ENCODE data around the gene PPP2R2D. TPM values are rescaled to one million over a fixed set of nuclear protein-coding genes. Genes with fewer than 3 reads are reported as not detected.
A peak's percentile ranks its signal among the peaks of the same experiment; 100 is the strongest.

PPP2R2D gene
- polyA plus RNA-seq: 36.4 TPM
- long read RNA-seq, donor 1: 0 reads
- long read RNA-seq, donor 2, full-length matches to known transcripts: 8 of 8 reads
- long read RNA-seq, donor 2, partial matches to known transcripts: 0 of 8 reads
- long read RNA-seq, donor 2, other reads (novel, unspliced or antisense): 0 of 8 reads
- long read RNA-seq, donor 3: 0 reads
- long read RNA-seq, donor 4: 0 reads
- long read RNA-seq, donor 5, full-length matches to known transcripts: 4 of 4 reads
- long read RNA-seq, donor 5, partial matches to known transcripts: 0 of 4 reads
- long read RNA-seq, donor 5, other reads (novel, unspliced or antisense): 0 of 4 reads
- long read RNA-seq, donor 6, full-length matches to known transcripts: 2 of 200 reads
- long read RNA-seq, donor 6, partial matches to known transcripts: 198 of 200 reads
- long read RNA-seq, donor 6, other reads (novel, unspliced or antisense): 0 of 200 reads
- long read RNA-seq, donor 7, full-length matches to known transcripts: 1 of 1 reads
- long read RNA-seq, donor 7, partial matches to known transcripts: 0 of 1 reads
- long read RNA-seq, donor 7, other reads (novel, unspliced or antisense): 0 of 1 reads
- long read RNA-seq, donor 8, full-length matches to known transcripts: 8 of 8 reads
- long read RNA-seq, donor 8, partial matches to known transcripts: 0 of 8 reads
- long read RNA-seq, donor 8, other reads (novel, unspliced or antisense): 0 of 8 reads
- long read RNA-seq, donor 9, full-length matches to known transcripts: 4 of 4 reads
- long read RNA-seq, donor 9, partial matches to known transcripts: 0 of 4 reads
- long read RNA-seq, donor 9, other reads (novel, unspliced or antisense): 0 of 4 reads
- long read RNA-seq, donor 10, full-length matches to known transcripts: 7 of 7 reads
- long read RNA-seq, donor 10, partial matches to known transcripts: 0 of 7 reads
- long read RNA-seq, donor 10, other reads (novel, unspliced or antisense): 0 of 7 reads
- long read RNA-seq, donor 11, full-length matches to known transcripts: 5 of 5 reads
- long read RNA-seq, donor 11, partial matches to known transcripts: 0 of 5 reads
- long read RNA-seq, donor 11, other reads (novel, unspliced or antisense): 0 of 5 reads

- peak; percentile 94 to 98 for DNase-seq
- peaks cover 22% of the 10 kb centered on the region for H3K4me1 ChIP-seq (ENCODE audit: control insufficient read depth, insufficient read depth, low read length)
- H3K27me3 ChIP-seq (ENCODE audit: control insufficient read depth, insufficient read depth, low read length): peaks cover 10% of the 10 kb centered on the region
- WGBS (ENCODE audit: insufficient coverage, low lambda C conversion rate): no CpG with 5 or more reads among the region's 107 CpGs
- peak within 1 kb of the TSS; percentile 84 for H3K27ac ChIP-seq (ENCODE audit: low read length)
- no peaks in the 10 kb centered on the region for H3K9me3 ChIP-seq (ENCODE audit: control insufficient read depth, low read depth, low read length)
- peak within 1 kb of the TSS; percentile 65 for H3K4me3 ChIP-seq (ENCODE audit: low read length)
- H3K36me3 ChIP-seq (ENCODE audit: control insufficient read depth, insufficient read depth, low read length): peaks cover 6% of the 10 kb centered on the region
Measured at GRCh38 chr10:131900350-131901152, at the start of gene PPP2R2D. Gene PPP2R2D, plus strand, starts transcription at chr10:131901008. Its CDS starts 141 bp downstream, at chr10:131901149.

- H3K27me3 ChIP-seq (ENCODE audit: control insufficient read depth, insufficient read depth, low read length): no peaks in the 10 kb centered on the region
- H3K9me3 ChIP-seq (ENCODE audit: control insufficient read depth, low read depth, low read length): no peaks in the 10 kb centered on the region
- no peak for DNase-seq
- no peaks in the 10 kb centered on the region for H3K36me3 ChIP-seq (ENCODE audit: control insufficient read depth, insufficient read depth, low read length)
- 88% methylated on average over 7 of the region's 11 CpGs for WGBS (ENCODE audit: insufficient coverage, low lambda C conversion rate)
- no peak overlapping the region for H3K27ac ChIP-seq (ENCODE audit: low read length)
- no peaks in the 10 kb centered on the region for H3K4me1 ChIP-seq (ENCODE audit: control insufficient read depth, insufficient read depth, low read length)
- no peak overlapping the region for H3K4me3 ChIP-seq (ENCODE audit: low read length)
Measured at GRCh38 chr10:131851346-131851745, 49.5 kb upstream of the PPP2R2D start.

GRCh38 chr10:131852176-131852822 is 48.5 kb upstream of the PPP2R2D start:
- Histone ChIP-seq H3K27me3 (ENCODE audit: control insufficient read depth, insufficient read depth, low read length) (no peaks in the 10 kb centered on the region), H3K27ac (ENCODE audit: low read length) (no peak overlapping the region), H3K4me3 (ENCODE audit: low read length) (no peak overlapping the region), H3K9me3 (ENCODE audit: control insufficient read depth, low read depth, low read length) (no peaks in the 10 kb centered on the region), H3K4me1 (ENCODE audit: control insufficient read depth, insufficient read depth, low read length) (no peaks in the 10 kb centered on the region), H3K36me3 (ENCODE audit: control insufficient read depth, insufficient read depth, low read length) (no peaks in the 10 kb centered on the region)
- DNase-seq: no peak
- 90% methylated on average over 2 of the region's 32 CpGs for WGBS (ENCODE audit: insufficient coverage, low lambda C conversion rate)

- Histone ChIP-seq H3K4me1 (ENCODE audit: control insufficient read depth, insufficient read depth, low read length) (no peaks in the 10 kb centered on the region), H3K27ac (ENCODE audit: low read length) (no peak overlapping the region), H3K36me3 (ENCODE audit: control insufficient read depth, insufficient read depth, low read length) (no peaks in the 10 kb centered on the region), H3K4me3 (ENCODE audit: low read length) (no peak overlapping the region), H3K27me3 (ENCODE audit: control insufficient read depth, insufficient read depth, low read length) (no peaks in the 10 kb centered on the region), H3K9me3 (ENCODE audit: control insufficient read depth, low read depth, low read length) (no peaks in the 10 kb centered on the region)
- WGBS (ENCODE audit: insufficient coverage, low lambda C conversion rate): no CpG with 5 or more reads among the region's 25 CpGs
- DNase-seq: no peak
Measured at GRCh38 chr10:131852823-131853609, 47.8 kb upstream of the PPP2R2D start.

GRCh38 chr10:131853610-131853964 is 47.2 kb upstream of the PPP2R2D start:
- Histone ChIP-seq H3K4me3 (ENCODE audit: low read length) (no peak overlapping the region), H3K27ac (ENCODE audit: low read length) (no peak overlapping the region), H3K36me3 (ENCODE audit: control insufficient read depth, insufficient read depth, low read length) (no peaks in the 10 kb centered on the region), H3K27me3 (ENCODE audit: control insufficient read depth, insufficient read depth, low read length) (no peaks in the 10 kb centered on the region), H3K9me3 (ENCODE audit: control insufficient read depth, low read depth, low read length) (no peaks in the 10 kb centered on the region), H3K4me1 (ENCODE audit: control insufficient read depth, insufficient read depth, low read length) (no peaks in the 10 kb centered on the region)
- WGBS (ENCODE audit: insufficient coverage, low lambda C conversion rate): 100% methylated on average over 1 of the region's 13 CpGs
- no peak for DNase-seq

- H3K27me3 ChIP-seq (ENCODE audit: control insufficient read depth, insufficient read depth, low read length): no peaks in the 10 kb centered on the region
- no CpG with 5 or more reads among the region's 22 CpGs for WGBS (ENCODE audit: insufficient coverage, low lambda C conversion rate)
- no peaks in the 10 kb centered on the region for H3K36me3 ChIP-seq (ENCODE audit: control insufficient read depth, insufficient read depth, low read length)
- no peak overlapping the region for H3K27ac ChIP-seq (ENCODE audit: low read length)
- H3K9me3 ChIP-seq (ENCODE audit: control insufficient read depth, low read depth, low read length): no peaks in the 10 kb centered on the region
- H3K4me1 ChIP-seq (ENCODE audit: control insufficient read depth, insufficient read depth, low read length): no peaks in the 10 kb centered on the region
- H3K4me3 ChIP-seq (ENCODE audit: low read length): no peak overlapping the region
- DNase-seq: no peak
Measured at GRCh38 chr10:131854579-131855335, 46.1 kb upstream of the PPP2R2D start.

GRCh38 chr10:131855461-131856401 is 45.1 kb upstream of the PPP2R2D start:
- Histone ChIP-seq H3K4me3 (ENCODE audit: low read length) (no peak overlapping the region), H3K9me3 (ENCODE audit: control insufficient read depth, low read depth, low read length) (no peaks in the 10 kb centered on the region)

GRCh38 chr10:131856441-131857094 is 44.2 kb upstream of the PPP2R2D start:
- peaks cover 3% of the 10 kb centered on the region for H3K27me3 ChIP-seq (ENCODE audit: control insufficient read depth, insufficient read depth, low read length)
- H3K4me1 ChIP-seq (ENCODE audit: control insufficient read depth, insufficient read depth, low read length): no peaks in the 10 kb centered on the region
- WGBS (ENCODE audit: insufficient coverage, low lambda C conversion rate): no CpG with 5 or more reads among the region's 18 CpGs
- H3K9me3 ChIP-seq (ENCODE audit: control insufficient read depth, low read depth, low read length): no peaks in the 10 kb centered on the region
- H3K4me3 ChIP-seq (ENCODE audit: low read length): no peak overlapping the region
- H3K27ac ChIP-seq (ENCODE audit: low read length): no peak overlapping the region
- H3K36me3 ChIP-seq (ENCODE audit: control insufficient read depth, insufficient read depth, low read length): no peaks in the 10 kb centered on the region
- no peak for DNase-seq

More at GRCh38 chr10:131855461-131856401, 45.1 kb upstream of the PPP2R2D start:
- DNase-seq: no peak
- no peaks in the 10 kb centered on the region for H3K36me3 ChIP-seq (ENCODE audit: control insufficient read depth, insufficient read depth, low read length)
- H3K4me1 ChIP-seq (ENCODE audit: control insufficient read depth, insufficient read depth, low read length): no peaks in the 10 kb centered on the region
- WGBS (ENCODE audit: insufficient coverage, low lambda C conversion rate): no CpG with 5 or more reads among the region's 23 CpGs
- no peaks in the 10 kb centered on the region for H3K27me3 ChIP-seq (ENCODE audit: control insufficient read depth, insufficient read depth, low read length)
- H3K27ac ChIP-seq (ENCODE audit: low read length): no peak overlapping the region
